Right ventricle myocardium superior (tissue), 1 donor: Measurements from ENCODE around the gene TTYH2. TPM values are rescaled to one million over a fixed set of nuclear protein-coding genes. Genes with fewer than 3 reads are reported as not detected.
"Not testable (repeated sequence)": the region's sequence is repeated elsewhere in the genome, so short reads cannot be mapped to it uniquely, and the experiment has no call there.

Source experiments
- ATAC-seq: fragments of 200-7000 bp; cut with Tn5 transposase; one replicate; pipeline ENCODE4 v1.9.1; 2020; ENCODE audit warnings: mild to moderate bottlenecking; ENCODE audit not compliant: poor library complexity
- DNase-seq: peaks from one replicate; pipeline ENCODE4 v3.0.0-alpha.2; 2020
- intact Hi-C: fragments of 100-400 bp; cut with DNase I; formaldehyde crosslinking; loops from one replicate; pipeline ENCODE4 v1.11.2; 2022
- total RNA-seq: library from RNA; stranded (reverse); fragmentation: NEBNext Ultra II Directional; extraction: Animal tissue kit (Norgen Biotek cat#: 25700); gene quantifications from one replicate; pipeline ENCODE4 v1.2.1, GENCODE V29; 2021
- donor health status: DM: no; HTN: yes; CAD: no; lungs with severe emphysema.

Gene TTYH2
- total RNA-seq, 1 donor from 2014 or later = 41.8 TPM

DNA sequence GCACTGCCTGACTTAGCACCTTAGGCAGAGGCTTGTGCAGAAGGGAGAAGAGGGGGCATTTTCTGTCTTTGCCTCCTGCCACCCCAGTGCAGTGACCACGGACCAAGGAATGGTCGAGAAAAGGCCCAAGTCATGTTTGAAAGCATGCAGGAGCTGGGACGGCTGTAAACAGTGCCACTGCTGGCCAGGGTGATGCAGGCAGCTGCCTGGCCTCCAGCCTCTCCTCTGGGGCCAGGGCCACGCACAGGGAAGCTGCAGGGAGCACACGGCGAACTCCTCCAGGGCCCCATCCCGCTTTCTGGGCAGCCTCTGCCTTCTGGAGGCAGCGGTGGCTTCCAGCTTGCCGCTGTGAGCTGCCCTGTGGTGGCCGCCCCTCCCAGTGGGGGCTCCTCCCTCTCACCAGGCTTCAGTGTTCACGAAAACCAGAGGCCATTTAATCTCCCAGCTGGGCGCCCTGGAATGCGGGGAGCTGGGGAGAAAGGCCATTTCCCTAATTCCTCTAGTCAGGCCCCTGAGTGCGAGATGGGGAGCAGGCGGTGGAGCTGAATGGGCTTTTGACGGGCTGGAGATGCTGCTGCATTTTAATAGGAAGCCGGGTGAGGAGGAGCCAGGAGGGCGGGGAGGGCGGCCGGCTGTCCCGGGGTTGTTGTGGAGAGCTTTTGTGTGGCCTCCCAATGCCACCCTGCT, 31.9 kb downstream of the TTYH2 start:
- DNase-seq (no peak), ATAC-seq (no peak)
- intact Hi-C loops = no loop called here

DNA sequence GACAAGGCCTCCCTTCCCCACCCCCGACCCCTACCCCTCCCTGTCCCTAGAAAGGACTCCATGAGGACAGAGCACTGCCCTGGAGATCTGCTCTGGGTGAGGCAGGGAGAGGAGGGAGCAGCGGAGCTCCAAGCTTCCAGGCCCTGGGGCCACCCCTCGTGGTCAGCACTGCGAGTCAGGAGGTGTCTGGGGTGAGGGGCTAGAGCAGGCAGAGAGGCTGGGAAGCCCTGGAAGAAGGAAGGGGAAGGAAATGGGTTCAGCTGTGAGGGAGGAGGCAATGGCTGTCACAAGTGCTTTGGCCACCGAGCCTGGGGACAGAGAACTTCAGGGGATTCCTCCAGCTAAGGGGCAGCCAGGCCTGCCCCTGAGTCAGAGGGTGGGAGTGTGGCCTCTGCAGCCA, 32.5 kb downstream of the TTYH2 start:
- intact Hi-C loops = no loop called here
- DNase-seq (no peak), ATAC-seq (no peak)

DNA sequence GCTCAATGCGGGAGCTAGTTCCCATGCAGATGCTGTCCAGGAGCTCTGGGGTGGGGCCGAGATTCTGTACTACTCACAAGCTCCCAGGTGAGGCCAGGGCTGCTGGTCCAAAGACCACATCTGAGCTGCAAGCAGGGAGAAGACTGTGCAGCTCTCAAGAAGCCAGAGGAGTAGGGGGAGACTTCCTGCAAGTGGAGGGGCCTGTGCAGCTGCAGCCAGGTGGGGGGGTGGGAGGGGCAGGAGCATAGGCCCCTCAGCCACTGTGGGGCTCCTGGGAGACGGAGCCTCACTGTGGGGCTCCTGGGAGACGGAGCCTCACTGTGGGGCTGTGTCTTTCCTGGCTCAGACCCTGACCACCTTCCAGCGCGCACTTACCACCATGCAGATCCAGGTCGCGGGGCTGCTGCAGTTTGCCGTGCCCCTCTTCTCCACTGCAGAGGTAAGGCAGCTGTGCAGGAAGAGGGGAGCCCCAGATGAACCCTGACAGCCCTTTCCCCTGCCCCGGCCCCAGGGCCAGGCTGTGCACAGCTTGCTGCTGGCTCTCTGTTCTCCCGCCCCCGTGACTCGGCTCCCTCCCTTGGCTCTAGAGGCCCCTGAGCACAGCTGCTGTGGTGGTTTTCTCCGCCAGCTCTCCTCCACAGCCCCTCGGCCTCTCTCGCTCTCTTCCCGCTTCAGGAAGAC, 36.4 kb downstream of the TTYH2 start:
- intact Hi-C loops = no loop called here
- ATAC-seq = no peak
- DNase-seq = no peak

DNA sequence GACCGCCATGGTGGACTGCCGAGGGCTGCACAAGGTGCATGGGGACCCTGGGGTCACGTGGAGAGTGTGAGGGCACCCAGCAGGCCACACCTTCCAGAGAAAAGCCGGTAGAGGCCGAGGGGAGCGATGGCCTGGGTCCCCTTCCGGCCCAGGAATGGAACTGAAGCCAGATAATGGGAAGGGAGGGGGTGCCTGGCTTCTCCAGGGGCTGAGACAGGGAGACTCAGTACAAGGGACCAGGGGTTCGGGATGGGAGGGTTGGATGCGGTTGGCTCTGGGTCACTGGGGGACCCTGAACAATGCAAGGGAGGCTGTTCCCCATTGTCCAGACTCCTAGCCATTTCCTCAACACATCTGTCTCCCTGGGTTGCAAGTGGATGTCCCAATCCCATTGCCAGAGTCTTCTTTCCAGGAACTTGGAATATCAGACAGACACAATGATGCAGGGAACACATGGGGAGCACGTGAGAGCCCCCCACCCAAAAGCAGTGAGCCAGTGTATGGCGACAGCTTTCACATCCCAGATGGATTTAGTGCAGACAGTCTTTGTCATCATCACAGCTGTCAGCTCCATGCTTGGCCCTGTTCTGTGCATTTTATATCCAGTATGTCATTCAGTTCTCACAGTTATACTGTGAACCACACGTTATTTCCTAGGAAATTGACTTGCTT, 37.1 kb downstream of the TTYH2 start:
- ATAC-seq (no peak), DNase-seq (no peak)
- intact Hi-C loops = no loop called here

DNA sequence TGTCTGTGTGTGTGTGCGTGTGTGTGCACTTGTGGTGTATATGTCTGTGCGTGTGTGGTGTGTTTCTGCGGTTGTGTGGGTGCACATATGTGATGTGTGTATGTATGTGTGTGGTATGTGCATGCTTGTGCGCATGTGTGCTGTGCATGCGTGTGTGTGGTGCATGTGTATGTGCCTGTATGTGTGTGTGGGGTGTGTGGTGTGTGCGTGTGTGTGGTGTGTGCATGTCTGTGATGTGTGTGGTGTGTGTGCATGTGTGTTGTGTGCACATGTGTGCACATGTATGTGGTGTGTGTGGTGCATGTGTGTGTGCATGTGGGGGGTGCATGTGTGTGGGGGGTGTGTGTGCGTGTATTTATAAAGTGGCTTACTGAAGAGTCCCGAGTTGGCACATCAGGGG, 37.7 kb downstream of the TTYH2 start:
- DNase-seq (no peak), ATAC-seq (no peak)
- intact Hi-C loops = no loop called here

DNA sequence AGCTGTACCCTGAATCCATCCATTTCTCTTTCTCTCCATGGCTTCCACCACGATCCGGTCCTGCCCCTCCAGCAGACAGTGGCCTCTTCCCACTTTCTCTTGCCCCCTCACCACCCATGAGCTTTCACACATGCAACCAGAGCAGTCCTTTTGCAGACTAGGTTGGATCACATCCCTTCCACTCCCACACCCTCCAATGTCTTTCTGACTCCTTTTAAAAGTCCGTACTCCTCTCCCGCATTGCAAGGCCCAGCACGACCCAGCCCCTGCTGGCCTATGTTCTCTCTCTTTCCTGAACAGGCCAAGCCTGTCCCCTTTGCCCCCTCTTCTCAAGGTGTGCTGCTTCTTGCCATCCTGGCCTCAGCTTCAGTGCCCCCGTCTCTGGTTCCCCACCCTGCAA, 38.2 kb downstream of the TTYH2 start:
- intact Hi-C loops = no loop called here
- DNase-seq (no peak), ATAC-seq (no peak)

DNA sequence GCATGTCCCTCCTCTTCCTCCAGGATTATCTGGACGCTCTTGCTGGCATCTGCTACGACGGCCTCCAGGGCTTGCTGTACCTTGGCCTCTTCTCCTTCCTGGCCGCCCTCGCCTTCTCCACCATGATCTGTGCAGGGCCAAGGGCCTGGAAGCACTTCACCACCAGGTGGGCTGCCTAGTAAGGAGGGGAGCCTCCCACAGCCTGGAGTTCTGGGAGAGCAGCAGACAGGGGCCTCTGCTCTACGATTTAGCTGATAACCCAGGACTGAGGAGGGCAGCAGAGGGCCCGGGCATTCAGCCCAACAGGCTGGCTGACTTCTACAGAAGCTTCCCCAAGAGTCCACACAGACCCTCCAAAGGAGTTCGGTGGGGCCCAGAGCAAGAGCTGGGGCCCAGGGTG, 38.8 kb downstream of the TTYH2 start:
- no peak for DNase-seq
- intact Hi-C loops = no loop called here
- no peak for ATAC-seq

DNA sequence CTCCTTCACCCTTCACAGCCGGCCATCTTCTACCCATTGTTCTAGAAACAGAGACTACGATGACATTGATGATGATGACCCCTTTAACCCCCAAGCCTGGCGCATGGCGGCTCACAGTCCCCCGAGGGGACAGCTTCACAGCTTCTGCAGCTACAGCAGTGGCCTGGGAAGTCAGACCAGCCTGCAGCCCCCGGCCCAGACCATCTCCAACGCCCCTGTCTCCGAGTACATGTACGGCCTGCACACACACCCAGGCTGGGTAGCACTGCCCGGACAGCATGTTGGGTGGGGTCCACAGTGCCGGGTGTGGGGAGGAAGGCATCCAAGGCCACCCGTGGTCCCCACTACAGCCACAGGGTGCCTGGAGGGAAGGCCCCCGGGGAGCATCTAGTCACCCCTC, 39.7 kb downstream of the TTYH2 start:
- DNase-seq = no peak
- ATAC-seq = no peak
- intact Hi-C loops = no loop called here

DNA sequence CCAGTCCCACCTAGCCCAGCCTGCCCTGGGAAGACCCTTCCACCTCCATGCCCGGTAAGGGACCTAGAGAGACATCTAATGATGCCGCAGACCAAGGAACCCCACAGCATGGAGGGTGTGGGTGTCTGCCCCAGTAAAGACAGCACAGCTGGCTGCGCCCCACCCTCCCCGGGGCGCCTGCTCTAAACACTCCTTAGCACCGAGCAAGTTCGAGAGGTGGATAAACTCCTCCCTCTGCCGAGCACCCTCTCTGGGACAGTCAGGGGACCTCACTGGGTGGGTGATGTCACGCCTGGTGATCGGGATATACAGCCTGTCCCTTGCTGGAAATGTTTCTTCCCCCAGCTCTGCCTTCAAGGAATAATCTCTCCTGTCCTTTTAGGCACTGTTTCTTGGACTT, 43.9 kb downstream of the TTYH2 start:
- intact Hi-C loops = no loop called here
- DNase-seq (no peak), ATAC-seq (no peak)

DNA sequence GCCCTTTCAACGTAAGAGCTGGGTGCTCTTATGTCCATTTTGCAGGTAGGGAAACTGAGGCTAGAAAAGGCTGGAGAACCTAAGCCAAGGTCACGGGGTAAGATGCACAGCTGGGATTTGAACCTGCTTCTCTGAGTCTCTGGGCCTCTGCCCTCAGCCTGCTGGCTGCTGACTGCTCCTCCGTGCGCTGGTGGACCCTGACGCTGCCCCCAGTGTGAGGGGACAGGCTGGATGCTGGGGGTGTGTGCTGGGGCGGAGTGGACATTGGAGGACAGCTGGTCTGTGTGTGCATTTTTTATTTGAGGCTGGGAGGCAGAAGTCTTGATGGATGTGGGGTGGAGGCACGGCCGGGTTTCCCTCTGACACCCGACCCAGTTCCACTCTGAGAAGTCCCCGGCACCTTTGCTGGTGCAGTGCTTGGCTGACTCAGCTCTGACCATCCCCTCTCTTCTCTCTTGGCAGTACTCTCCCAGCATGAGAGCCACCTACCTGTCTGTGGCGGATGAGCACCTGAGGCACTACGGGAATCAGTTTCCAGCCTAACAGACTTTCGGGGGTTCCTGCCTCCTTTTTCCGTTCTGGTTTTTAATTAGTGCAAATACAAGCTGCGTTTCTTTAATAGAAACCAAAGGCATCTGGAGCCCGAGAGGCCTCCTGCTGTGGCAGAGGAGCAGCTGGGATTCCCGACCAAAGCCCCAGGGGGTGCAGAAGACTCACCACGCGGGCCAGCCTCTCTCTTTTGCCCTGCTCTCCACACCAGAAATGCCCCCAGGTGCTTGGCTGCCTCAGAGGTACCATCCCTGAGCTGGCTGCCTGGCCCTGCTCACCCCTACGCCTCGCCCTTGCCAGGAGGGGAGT, 46.5 kb downstream of the TTYH2 start:
- intact Hi-C loops = no loop called here
- DNase-seq (no peak), ATAC-seq (no peak)

DNA sequence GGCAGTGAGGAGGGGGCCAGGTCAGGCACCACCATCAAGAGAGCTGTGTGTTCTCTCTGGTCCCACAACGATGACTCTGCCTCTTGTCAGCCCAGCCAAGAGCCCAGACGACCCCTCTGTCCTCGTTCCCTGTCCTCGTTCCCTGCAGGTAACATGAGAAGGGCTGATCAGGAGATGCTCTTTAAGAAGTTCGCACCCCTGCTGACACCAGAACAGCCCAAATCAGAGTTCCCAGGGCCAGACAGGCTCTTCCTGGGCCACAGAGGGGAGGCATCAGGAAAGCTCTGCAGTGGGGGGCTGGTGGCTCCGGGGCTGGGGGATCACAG, 47.1 kb downstream of the TTYH2 start:
- ATAC-seq (no peak), DNase-seq (no peak)
- intact Hi-C loops = no loop called here

DNA sequence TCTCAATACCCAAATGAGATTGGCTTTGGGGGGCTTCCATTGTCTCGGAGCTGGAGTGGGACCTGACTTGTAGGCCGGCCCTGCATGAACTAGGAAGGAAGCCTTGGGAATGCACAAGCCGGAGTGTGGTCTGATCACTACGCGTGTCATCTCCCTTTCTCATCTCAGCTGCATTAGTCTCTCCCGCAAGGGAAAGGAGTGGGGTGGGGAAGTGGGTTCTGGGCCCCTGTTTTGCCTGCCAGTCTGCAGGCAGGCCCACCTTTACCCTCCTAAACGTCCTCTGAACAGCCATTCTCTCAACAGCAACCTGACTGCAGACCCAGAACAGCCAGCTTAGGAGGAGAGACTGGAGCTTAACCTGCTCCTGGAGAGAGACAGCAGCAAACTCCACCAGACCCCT, 49.2 kb downstream of the TTYH2 start:
- no peak for ATAC-seq
- DNase-seq = no peak
- intact Hi-C loops = no loop called here

DNA sequence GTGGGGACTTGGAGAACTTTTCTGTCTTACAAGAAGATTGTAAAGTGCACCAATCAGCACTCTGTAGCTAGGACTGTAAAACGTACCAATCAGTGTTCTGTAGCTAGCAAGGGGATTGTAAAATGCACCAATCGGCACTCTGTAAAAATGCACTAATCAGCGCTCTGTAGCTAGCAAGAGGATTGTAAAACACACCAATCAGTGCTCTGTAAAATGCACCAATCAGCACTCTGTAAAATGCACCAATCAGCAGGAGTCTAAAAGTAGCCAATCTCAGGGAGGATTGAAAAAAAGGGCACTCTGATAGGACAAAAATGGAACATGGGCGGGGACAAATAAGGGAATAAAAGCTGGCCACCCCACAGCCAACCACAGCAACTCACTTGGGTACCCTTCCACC, 53.7 kb downstream of the TTYH2 start:
- ATAC-seq, DNase-seq, intact Hi-C loops: not testable (repeated sequence)

DNA sequence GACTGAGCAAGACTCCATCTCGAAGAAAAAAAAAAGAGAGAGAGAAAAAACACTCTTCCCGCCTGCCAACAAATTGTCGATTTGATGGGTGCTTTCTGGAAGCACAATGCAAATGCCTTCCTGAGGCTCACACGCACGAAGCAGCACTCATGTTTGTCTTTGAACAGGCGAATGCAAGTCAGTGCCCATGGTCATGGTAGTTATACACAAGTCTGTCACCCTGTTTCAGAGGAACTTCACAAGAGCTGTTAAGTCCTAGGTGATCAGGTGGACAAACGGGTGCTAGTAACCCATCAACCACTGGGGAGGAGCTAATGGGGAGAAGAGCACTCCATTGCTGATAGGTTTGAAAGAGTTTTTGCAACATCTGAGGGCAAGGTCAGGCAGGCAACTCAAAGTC, 54.2 kb downstream of the TTYH2 start:
- no peak for DNase-seq
- intact Hi-C loops = no loop called here
- ATAC-seq = no peak

DNA sequence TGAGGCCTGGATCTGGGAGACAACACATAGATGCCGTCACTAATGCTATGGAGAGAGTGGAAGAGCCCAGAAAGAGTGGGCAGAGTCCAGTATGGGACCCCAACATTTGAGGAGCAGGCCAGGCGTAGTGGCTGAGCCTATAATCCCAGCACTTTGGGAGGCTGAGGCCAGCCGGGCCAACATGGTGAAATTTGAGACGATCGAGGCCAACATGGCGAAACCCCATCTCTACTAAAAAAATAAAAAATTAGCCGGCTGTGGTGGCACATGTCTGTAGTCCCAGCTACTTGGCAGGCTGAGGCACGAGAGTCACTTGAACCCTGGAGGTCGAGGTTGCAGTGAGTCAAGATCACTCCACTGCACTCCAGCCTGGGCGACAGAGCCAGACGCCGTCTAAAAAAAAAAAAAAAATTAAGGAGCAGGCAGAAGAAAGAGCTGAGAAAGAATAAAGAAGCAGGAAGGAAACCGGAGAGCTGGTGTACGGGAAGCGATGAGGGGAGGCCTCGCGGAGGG, 54.7 kb downstream of the TTYH2 start:
- no peak for DNase-seq
- ATAC-seq = no peak

DNA sequence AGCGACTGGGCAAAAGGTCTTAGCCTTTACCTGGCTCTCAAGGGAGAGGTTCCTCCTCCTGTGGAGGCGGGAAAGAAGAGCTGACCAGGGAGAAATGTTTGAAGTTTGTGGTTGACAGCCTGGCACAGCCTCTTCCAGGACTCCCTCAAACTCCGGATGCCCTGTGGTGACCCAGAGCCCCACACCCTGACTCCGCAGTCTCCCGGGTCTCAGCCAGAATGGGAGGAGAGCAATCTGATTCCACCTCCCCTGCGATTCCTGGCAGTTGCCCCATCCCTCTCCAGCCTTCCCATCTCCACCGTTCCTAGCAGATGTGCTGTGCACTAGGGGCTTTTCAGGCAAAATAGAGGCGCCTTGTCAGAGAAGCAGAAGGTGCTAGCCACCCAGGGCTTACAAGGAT, 55.2 kb downstream of the TTYH2 start:
- DNase-seq (no peak), ATAC-seq (no peak)
- intact Hi-C loops = no loop called here

More for the DNA sequence above, 54.7 kb downstream of the TTYH2 start:
- intact Hi-C loops = no loop called here

DNA sequence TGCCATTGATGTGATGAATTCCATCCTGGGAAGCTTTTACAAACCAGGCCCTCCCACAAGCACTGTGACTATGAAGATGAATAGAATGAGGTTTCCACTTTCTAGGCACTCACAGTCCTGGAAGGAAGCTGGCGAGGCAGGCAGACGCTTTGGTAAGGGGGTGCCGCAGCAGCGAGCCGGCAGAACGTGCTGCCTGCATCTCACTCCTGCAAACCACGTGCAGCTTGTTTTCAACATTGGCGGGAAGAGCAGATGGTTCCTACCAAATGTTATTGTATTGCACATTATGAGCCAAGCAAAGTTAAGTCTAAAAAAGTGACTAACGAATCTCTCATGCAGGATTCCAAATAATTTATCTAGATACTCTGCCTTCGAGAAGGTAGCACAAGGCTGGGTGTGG, 57.0 kb downstream of the TTYH2 start:
- ATAC-seq (no peak), DNase-seq (no peak)
- intact Hi-C loops = no loop called here

DNA sequence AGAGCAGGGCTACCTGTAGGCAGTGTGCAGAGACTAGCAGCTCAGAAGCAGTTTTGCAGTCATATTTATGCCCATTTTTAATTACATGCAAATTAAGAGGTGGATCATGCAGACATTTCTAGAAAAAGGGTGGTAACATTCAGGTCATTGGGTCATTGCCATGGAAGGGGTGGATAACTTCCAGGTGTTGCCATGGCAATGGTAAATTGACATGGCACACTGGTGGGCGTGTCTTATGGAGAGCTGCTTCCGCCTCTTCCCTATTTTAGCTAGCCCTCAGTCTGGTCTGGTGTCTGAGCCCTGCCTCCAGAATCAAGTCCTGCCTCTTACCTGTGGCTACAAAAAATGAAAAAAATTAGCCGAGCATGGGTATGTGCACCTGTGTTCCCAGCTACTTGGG, 57.9 kb downstream of the TTYH2 start:
- intact Hi-C loops = no loop called here
- DNase-seq (no peak), ATAC-seq (no peak)

DNA sequence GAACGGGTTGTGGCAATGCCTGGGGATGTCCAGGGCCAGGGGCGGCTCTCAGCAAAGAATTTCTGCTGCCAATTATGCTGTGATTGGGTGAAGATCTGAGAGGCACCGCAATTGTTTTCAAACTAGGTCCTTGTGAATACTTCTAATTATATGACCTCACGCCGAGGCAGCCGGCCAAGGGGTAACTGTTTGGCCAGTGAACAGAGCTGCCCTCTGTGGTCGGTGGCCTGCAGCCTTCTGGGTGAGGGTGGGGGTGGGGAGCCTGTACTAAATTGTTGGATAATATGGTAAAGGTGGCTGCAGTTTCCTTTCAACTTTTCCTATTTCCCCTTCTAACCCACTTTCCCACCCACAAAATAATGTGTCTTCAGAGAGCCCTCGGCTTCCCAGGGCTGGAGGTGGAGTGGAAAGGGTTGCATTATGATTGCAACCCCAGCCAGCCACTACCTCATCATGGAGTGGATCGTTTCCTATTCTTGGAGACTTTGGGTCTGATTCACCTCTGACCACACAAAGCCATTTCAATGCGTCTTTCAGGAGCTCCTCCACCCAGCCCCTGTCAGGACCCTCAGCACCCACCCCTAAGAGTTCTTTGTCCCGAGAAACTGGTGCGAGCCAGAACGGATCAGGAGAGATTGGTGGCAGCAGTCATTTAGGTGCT, 58.7 kb downstream of the TTYH2 start:
- DNase-seq (peak; percentile 79), ATAC-seq (peak; percentile 37)
- intact Hi-C loops = no loop called here
